ENCODE data around the gene TMEM150A.

- TF ChIP-seq CTCF (IDR thresholded peaks at IDR 0.05) (no peak), ZFX (IDR thresholded peaks at IDR 0.05; ENCODE audit: borderline replicate concordance) (no peak)
These were observed 38.3 kb downstream of the TMEM150A start for GRCh38 chr2:85564144-85564563.
